GM12864 (cell line): ENCODE results near the gene ARRB1.

Source experiments
- DNase-seq: peaks from one replicate; pipeline ENCODE4 v3.0.0-alpha.2; 2011; ENCODE audit warnings: low read depth
- H3K4me3 ChIP-seq: 2 replicates; pipeline ENCODE4 v1.5.1; 2011; ENCODE audit warnings: mild to moderate bottlenecking, low read depth, low read length, control low read depth
- TF ChIP-seq, protein P1 (sequence below): IDR thresholded peaks from 2 replicates; pipeline ENCODE4 v1.5.1; 2011; ENCODE audit warnings: low read depth, mild to moderate bottlenecking, moderate library complexity, low read length, control low read depth, inconsistent platforms; ENCODE audit errors: missing control alignments

The ARRB1 gene

GRCh38 chr11:75237050-75237449, 114.4 kb downstream of the ARRB1 start:
- DNase-seq: no peak
- H3K4me3 ChIP-seq: no peak overlapping the region
- TF ChIP-seq, protein P1, sequence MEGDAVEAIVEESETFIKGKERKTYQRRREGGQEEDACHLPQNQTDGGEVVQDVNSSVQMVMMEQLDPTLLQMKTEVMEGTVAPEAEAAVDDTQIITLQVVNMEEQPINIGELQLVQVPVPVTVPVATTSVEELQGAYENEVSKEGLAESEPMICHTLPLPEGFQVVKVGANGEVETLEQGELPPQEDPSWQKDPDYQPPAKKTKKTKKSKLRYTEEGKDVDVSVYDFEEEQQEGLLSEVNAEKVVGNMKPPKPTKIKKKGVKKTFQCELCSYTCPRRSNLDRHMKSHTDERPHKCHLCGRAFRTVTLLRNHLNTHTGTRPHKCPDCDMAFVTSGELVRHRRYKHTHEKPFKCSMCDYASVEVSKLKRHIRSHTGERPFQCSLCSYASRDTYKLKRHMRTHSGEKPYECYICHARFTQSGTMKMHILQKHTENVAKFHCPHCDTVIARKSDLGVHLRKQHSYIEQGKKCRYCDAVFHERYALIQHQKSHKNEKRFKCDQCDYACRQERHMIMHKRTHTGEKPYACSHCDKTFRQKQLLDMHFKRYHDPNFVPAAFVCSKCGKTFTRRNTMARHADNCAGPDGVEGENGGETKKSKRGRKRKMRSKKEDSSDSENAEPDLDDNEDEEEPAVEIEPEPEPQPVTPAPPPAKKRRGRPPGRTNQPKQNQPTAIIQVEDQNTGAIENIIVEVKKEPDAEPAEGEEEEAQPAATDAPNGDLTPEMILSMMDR: no peak

DNA sequence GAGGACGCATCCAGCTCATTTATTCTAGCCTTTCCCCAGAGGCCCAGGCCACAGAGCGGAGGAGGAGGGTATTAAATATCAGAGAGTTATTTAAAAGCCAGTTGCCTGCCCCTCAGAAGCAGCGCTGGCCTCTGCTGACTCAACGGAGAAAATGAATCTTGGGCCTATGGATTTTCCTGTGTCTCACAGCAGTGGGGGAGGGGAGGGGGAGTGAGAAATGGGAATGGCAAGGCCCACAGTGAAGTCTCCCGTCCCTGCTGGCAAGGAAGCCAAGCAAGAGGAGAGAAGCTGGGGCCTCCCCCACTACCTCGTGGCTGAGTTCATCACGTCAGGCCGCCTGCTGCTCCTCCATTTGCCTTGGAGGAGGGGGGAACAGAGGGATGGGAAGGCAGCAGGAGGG, 115.4 kb downstream of the ARRB1 start:
- DNase-seq: no peak
- H3K4me3 ChIP-seq: no peak overlapping the region
- TF ChIP-seq, protein P1: no peak

- DNase-seq: no peak
- TF ChIP-seq, protein P1: no peak
- no peak overlapping the region for H3K4me3 ChIP-seq
Observed at GRCh38 chr11:75233754-75234172, 117.7 kb downstream of the ARRB1 start.

GRCh38 chr11:75230621-75231020, 120.8 kb downstream of the ARRB1 start:
- no peak overlapping the region for H3K4me3 ChIP-seq
- TF ChIP-seq, protein P1: no peak
- DNase-seq: no peak

- TF ChIP-seq, protein P1: no peak
- DNase-seq: no peak
Observed at GRCh38 chr11:75229466-75229865, 122.0 kb downstream of the ARRB1 start.

DNA sequence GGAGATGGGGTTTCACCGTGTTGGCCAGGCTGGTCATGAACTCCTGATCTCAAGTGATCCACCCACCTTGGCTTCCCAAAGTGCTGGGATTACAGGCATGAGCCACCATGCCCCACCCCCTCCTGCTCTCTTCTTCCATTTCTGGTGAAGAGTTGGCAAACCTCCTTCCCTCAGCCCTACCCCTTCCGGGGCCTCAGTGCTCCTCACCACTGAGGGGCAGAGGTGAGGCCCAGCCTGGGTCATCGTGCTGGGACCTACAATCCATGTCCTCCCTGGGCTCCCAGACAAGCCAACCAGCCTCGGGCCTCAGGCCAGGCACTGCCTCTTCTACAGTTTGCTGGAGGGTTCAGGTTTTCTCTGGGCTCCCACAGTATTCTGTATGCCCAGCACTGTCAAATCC, 125.7 kb downstream of the ARRB1 start:
- H3K4me3 ChIP-seq: no peak overlapping the region
- TF ChIP-seq, protein P1: no peak
- DNase-seq: no peak

More at GRCh38 chr11:75229466-75229865, 122.0 kb downstream of the ARRB1 start:
- no peak overlapping the region for H3K4me3 ChIP-seq

- TF ChIP-seq, protein P1: no peak
- H3K4me3 ChIP-seq: no peak overlapping the region
- DNase-seq: no peak
Observed at GRCh38 chr11:75223954-75224643, 127.4 kb downstream of the ARRB1 start.
